Kidney (tissue), 14 donors: ENCODE results near the gene PRDM8. TPM values are rescaled to one million over a fixed set of nuclear protein-coding genes. Genes with fewer than 3 reads are reported as not detected.

Experiments
- DNase-seq, 5 donors: peaks; one replicate each; pipeline ENCODE4 v3.0.0-alpha.2; 2013 to 2020
- FAIRE-seq: peaks from 2 replicates; lab custom pipeline; 2012; peaks lifted over from hg19 to GRCh38; lab: Jason Lieb, UNC
- H3K27ac ChIP-seq, 2 donors: one replicate each; pipeline ENCODE4 v1.7.0; 2013; ENCODE audit warnings: low read depth in 2 of 2, low read length in 2 of 2, inconsistent platforms in 1 of 2
- H3K27me3 ChIP-seq: one replicate; pipeline ENCODE4 v1.7.1; 2013; ENCODE audit warnings: low read length, inconsistent platforms; ENCODE audit not compliant: control insufficient read depth, insufficient read depth
- H3K36me3 ChIP-seq, 3 donors: one replicate each; pipeline versions ENCODE4 v1.7.0 to v1.7.1; 2013; ENCODE audit warnings: low read length in 3 of 3, control low read depth in 1 of 3, inconsistent platforms in 1 of 3; ENCODE audit not compliant: insufficient read depth in 3 of 3, control insufficient read depth in 2 of 3
- H3K4me1 ChIP-seq, 3 donors: one replicate each; pipeline versions ENCODE4 v1.7.0 to v1.7.1; 2013; ENCODE audit warnings: low read length in 3 of 3, inconsistent platforms in 1 of 3, low read depth in 1 of 3; ENCODE audit not compliant: control insufficient read depth in 2 of 3, insufficient read depth in 2 of 3
- H3K4me3 ChIP-seq, 3 donors: one replicate each; pipeline versions ENCODE4 v1.7.0 to v1.8.1; 2013; ENCODE audit warnings: low read length in 3 of 3, control low read depth in 1 of 3, inconsistent platforms in 1 of 3
- H3K9ac ChIP-seq, 3 donors: one replicate each; pipeline versions ENCODE4 v1.7.0 to v1.7.1; 2013; ENCODE audit warnings: low read length in 3 of 3, control low read depth in 1 of 3, inconsistent platforms in 1 of 3
- H3K9me3 ChIP-seq, 3 donors: one replicate each; pipeline versions ENCODE4 v1.7.0 to v1.7.1; 2013; ENCODE audit warnings: low read length in 3 of 3, control low read depth in 1 of 3, inconsistent platforms in 1 of 3; ENCODE audit not compliant: control insufficient read depth in 2 of 3, insufficient read depth in 1 of 3
- intact Hi-C: fragments of 100-400 bp; cut with DNase I; formaldehyde crosslinking; loops from one replicate; pipeline ENCODE4 v1.11.1; 2022
- polyA plus RNA-seq: library from polyadenylated mRNA; stranded (reverse); fragments of 350-450 nt; fragmentation: Illumina TruSeq; extraction: RNeasy Lipid Tissue Mini Kit (QIAGEN cat#74804); gene quantifications from one replicate; pipeline ENCODE4 v1.2.3, GENCODE V29; 2014; ENCODE audit warnings: low read depth, low replicate concordance; ENCODE audit not compliant: insufficient read depth
- total RNA-seq: library from RNA; stranded (reverse); fragmentation: NEBNext Ultra II Directional; extraction: Animal tissue kit (Norgen Biotek cat#: 25700); gene quantifications from one replicate; pipeline ENCODE4 v1.2.1, GENCODE V29; 2021
- TF ChIP-seq, protein P1 (sequence below): IDR thresholded peaks from 3 replicates; pipeline ENCODE4 v1.5.1; 2012; ENCODE audit warnings: mild to moderate bottlenecking, moderate library complexity, borderline replicate concordance; ENCODE audit not compliant: insufficient read depth; ENCODE audit errors: extremely low read depth
- donor health status: control.
- donor health status: control.
- donor health status: control.
- donor health status: control.
- donor health status: control.
- donor health status: DM: yes; HTN: yes; CAD: no.
- donor health status: Normal renal cell carcinoma (clear cell type).

Gene PRDM8
- total and polyA plus RNA-seq, 2 donors from 2014 or later, result 0.75 to 4.2 TPM

GRCh38 chr4:80204433-80205011 is 7.2 kb downstream of the PRDM8 start:
- TF ChIP-seq, protein P1, sequence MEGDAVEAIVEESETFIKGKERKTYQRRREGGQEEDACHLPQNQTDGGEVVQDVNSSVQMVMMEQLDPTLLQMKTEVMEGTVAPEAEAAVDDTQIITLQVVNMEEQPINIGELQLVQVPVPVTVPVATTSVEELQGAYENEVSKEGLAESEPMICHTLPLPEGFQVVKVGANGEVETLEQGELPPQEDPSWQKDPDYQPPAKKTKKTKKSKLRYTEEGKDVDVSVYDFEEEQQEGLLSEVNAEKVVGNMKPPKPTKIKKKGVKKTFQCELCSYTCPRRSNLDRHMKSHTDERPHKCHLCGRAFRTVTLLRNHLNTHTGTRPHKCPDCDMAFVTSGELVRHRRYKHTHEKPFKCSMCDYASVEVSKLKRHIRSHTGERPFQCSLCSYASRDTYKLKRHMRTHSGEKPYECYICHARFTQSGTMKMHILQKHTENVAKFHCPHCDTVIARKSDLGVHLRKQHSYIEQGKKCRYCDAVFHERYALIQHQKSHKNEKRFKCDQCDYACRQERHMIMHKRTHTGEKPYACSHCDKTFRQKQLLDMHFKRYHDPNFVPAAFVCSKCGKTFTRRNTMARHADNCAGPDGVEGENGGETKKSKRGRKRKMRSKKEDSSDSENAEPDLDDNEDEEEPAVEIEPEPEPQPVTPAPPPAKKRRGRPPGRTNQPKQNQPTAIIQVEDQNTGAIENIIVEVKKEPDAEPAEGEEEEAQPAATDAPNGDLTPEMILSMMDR, result no peak
- intact Hi-C loops, result no loop called here
- no peak for FAIRE-seq

GRCh38 chr4:80206111-80206510 is 8.8 kb downstream of the PRDM8 start:
- peaks cover 0 to 2% (median 0%) of the 10 kb centered on the region in 3 donors for H3K9me3 ChIP-seq
- DNase-seq (no peak), FAIRE-seq (no peak)
- H3K36me3 ChIP-seq, result no peaks in the 10 kb centered on the region
- TF ChIP-seq, protein P1, result no peak
- intact Hi-C loops, result no loop called here
- no peak overlapping the region for H3K4me3 ChIP-seq
- no peak overlapping the region for H3K9ac ChIP-seq
- H3K27ac ChIP-seq, result no peak overlapping the region
- H3K27me3 ChIP-seq, result peaks cover 56% of the 10 kb centered on the region
- peaks cover 0 to 2% (median 0%) of the 10 kb centered on the region in 3 donors for H3K4me1 ChIP-seq

More at GRCh38 chr4:80204433-80205011, 7.2 kb downstream of the PRDM8 start:
- Histone ChIP-seq H3K27me3 (peaks cover 61% of the 10 kb centered on the region), H3K9me3 (peaks cover 0 to 2% (median 0%) of the 10 kb centered on the region in 3 donors), H3K27ac (no peak overlapping the region), H3K36me3 (no peaks in the 10 kb centered on the region), H3K4me1 (peaks cover 0 to 2% (median 0%) of the 10 kb centered on the region in 3 donors), H3K4me3 (no peak overlapping the region), H3K9ac (no peak overlapping the region)
- no peak for DNase-seq

GRCh38 chr4:80206521-80207171 is 9.3 kb downstream of the PRDM8 start:
- intact Hi-C loops, result no loop called here
- DNase-seq (no peak), FAIRE-seq (no peak)
- H3K27me3 ChIP-seq, result peaks cover 51% of the 10 kb centered on the region
- H3K27ac ChIP-seq, result no peak overlapping the region
- H3K9ac ChIP-seq, result no peak overlapping the region
- H3K9me3 ChIP-seq, result peaks cover 0 to 2% (median 0%) of the 10 kb centered on the region in 3 donors
- TF ChIP-seq, protein P1, result no peak
- H3K4me3 ChIP-seq, result no peak overlapping the region
- H3K36me3 ChIP-seq, result no peaks in the 10 kb centered on the region
- H3K4me1 ChIP-seq, result peaks cover 0 to 2% (median 0%) of the 10 kb centered on the region in 3 donors
